ENCODE data around the gene CCT6A. TPM values are rescaled to one million over a fixed set of nuclear protein-coding genes. Genes with fewer than 3 reads are reported as not detected.

The CCT6A gene
- total and polyA plus RNA-seq, 9 of the 15 experiments (the other 6 are each of a cell fraction or from before 2014, with no cell fraction given), result 244 to 708 (median 387) TPM

DNA sequence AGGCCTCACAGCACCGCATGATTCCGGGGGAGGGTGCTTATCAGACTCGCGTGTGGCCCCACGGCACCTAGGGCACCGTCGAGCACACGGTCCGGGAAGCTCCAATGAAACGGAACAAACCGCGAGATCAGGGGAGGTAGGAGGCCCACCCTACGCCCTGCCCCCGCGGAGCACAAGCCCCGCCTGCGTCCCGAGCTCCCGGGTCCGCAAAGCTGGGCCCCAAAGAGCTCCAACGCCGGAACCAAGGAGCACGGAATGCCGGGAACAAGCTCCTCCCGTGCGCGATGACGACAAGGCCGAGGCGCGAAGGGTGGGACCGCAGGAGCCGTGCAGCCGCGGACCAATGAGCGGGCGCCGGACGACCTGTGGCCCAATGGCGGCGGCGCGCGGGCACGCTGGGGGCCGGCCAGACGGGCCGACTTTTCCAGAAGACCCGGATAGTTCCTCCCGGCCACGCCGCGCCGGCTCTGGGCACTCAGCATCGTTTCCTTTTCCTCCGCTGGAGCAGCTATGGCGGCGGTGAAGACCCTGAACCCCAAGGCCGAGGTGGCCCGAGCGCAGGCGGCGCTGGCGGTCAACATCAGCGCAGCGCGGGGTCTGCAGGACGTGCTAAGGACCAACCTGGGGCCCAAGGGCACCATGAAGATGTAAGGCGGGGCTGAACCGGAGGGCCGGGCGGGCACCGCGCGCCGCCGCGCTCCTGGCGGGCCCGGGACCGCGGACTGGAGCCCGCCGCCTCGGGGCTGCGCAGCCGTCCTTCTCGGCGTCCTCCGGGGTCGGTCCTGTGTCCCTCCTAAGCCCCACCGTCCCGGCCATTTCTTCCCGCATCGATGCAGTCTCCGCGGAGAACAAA lies at the start of gene CCT6A, which contains the start of gene PSPH (continued):
- TF ChIP-seq KDM5B (IDR thresholded peaks at IDR 0.05; ENCODE audit: insufficient replicate concordance, low read depth, low read length) (peak; percentile 77), KAT2B (IDR thresholded peaks at IDR 0.05; ENCODE audit: low read depth, low read length) (no peak), MAFK (IDR thresholded peaks at IDR 0.05; ENCODE audit: low read length) (no peak), ZNF224 (CRISPR knock-in tag; IDR thresholded peaks at IDR 0.05) (no peak), RBFOX2 (IDR thresholded peaks at IDR 0.05; ENCODE audit: low read depth, low read length) (peak; percentile 100), ZNF584 (CRISPR knock-in tag; IDR thresholded peaks at IDR 0.05; ENCODE audit: low read depth) (no peak), CC2D1A (IDR thresholded peaks at IDR 0.05) (no peak), SRF (CRISPR knock-in tag; IDR thresholded peaks at IDR 0.05) (peak in 1 of 2 experiments; percentile 43; a peak in 1 of 4 replicates), JUND (IDR thresholded peaks at IDR 0.05; ENCODE audit: borderline replicate concordance, low read depth, low read length) (peak; percentile 55; the same call in 1 of the 2 replicates), JUND (tag; IDR thresholded peaks at IDR 0.05; ENCODE audit: borderline replicate concordance, low read depth, low read length) (no peak; the same call in 2 of the 3 replicates), CBX3 (IDR thresholded peaks at IDR 0.05; ENCODE audit: borderline replicate concordance in 1 of 2, low read length in 2 of 2) (peak in 1 of 2 experiments; percentile 22; a peak in 1 of 3 replicates), ZZZ3 (IDR thresholded peaks at IDR 0.05) (no peak), ZC3H11A (IDR thresholded peaks at IDR 0.05; ENCODE audit: low read depth, low read length) (no peak), MTA2 (IDR thresholded peaks at IDR 0.05; ENCODE audit: low read depth) (0 out of 2 replicates have a peak, but pooled peaks have one; percentile 27), GATAD2A (IDR thresholded peaks at IDR 0.05) (peak; percentile 81), MCM5 (IDR thresholded peaks at IDR 0.05; ENCODE audit: low read depth) (no peak), TCF3 (CRISPR knock-in tag; IDR thresholded peaks at IDR 0.05) (peak; percentile 42), SIN3B (IDR thresholded peaks at IDR 0.05; ENCODE audit: low read depth) (peak; percentile 81), IRF2 (CRISPR knock-in tag; IDR thresholded peaks at IDR 0.05) (no peak), PHF8 (IDR thresholded peaks at IDR 0.05; ENCODE audit: borderline replicate concordance, low read length) (peak; percentile 76)
- TF ChIP-seq, protein P1, sequence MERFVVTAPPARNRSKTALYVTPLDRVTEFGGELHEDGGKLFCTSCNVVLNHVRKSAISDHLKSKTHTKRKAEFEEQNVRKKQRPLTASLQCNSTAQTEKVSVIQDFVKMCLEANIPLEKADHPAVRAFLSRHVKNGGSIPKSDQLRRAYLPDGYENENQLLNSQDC (CRISPR knock-in tag; IDR thresholded peaks at IDR 0.05), result no peak
- TF ChIP-seq, protein P2, sequence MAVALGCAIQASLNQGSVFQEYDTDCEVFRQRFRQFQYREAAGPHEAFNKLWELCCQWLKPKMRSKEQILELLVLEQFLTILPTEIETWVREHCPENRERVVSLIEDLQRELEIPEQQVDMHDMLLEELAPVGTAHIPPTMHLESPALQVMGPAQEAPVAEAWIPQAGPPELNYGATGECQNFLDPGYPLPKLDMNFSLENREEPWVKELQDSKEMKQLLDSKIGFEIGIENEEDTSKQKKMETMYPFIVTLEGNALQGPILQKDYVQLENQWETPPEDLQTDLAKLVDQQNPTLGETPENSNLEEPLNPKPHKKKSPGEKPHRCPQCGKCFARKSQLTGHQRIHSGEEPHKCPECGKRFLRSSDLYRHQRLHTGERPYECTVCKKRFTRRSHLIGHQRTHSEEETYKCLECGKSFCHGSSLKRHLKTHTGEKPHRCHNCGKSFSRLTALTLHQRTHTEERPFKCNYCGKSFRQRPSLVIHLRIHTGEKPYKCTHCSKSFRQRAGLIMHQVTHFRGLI (CRISPR knock-in tag; IDR thresholded peaks at IDR 0.05), result no peak
- TF ChIP-seq, protein P3, sequence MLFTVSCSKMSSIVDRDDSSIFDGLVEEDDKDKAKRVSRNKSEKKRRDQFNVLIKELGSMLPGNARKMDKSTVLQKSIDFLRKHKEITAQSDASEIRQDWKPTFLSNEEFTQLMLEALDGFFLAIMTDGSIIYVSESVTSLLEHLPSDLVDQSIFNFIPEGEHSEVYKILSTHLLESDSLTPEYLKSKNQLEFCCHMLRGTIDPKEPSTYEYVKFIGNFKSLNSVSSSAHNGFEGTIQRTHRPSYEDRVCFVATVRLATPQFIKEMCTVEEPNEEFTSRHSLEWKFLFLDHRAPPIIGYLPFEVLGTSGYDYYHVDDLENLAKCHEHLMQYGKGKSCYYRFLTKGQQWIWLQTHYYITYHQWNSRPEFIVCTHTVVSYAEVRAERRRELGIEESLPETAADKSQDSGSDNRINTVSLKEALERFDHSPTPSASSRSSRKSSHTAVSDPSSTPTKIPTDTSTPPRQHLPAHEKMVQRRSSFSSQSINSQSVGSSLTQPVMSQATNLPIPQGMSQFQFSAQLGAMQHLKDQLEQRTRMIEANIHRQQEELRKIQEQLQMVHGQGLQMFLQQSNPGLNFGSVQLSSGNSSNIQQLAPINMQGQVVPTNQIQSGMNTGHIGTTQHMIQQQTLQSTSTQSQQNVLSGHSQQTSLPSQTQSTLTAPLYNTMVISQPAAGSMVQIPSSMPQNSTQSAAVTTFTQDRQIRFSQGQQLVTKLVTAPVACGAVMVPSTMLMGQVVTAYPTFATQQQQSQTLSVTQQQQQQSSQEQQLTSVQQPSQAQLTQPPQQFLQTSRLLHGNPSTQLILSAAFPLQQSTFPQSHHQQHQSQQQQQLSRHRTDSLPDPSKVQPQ (CRISPR knock-in tag; IDR thresholded peaks at IDR 0.05; ENCODE audit: borderline replicate concordance), result no peak
- TF ChIP-seq, protein P4, sequence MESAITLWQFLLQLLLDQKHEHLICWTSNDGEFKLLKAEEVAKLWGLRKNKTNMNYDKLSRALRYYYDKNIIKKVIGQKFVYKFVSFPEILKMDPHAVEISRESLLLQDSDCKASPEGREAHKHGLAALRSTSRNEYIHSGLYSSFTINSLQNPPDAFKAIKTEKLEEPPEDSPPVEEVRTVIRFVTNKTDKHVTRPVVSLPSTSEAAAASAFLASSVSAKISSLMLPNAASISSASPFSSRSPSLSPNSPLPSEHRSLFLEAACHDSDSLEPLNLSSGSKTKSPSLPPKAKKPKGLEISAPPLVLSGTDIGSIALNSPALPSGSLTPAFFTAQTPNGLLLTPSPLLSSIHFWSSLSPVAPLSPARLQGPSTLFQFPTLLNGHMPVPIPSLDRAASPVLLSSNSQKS (CRISPR knock-in tag; IDR thresholded peaks at IDR 0.05), result no peak
